OCI-LY7 (cell line): ENCODE measurements around the gene AFF3.

Experiments used
- EZH2phosphoT487 ChIP-seq: fragments of 200-600 bp; sonication (generic); IDR thresholded peaks from 2 replicates; pipeline ENCODE4 v1.6.1; 2018; ENCODE audit warnings: low read depth, borderline replicate concordance, mild to moderate bottlenecking, mixed run types, antibody characterized with exemption, low read length, moderate library complexity, mixed read lengths
- TF ChIP-seq, protein P1 (sequence below): fragments of 200-600 bp; sonication (generic); conservative IDR thresholded peaks from 2 replicates; pipeline ENCODE4 v1.5.1; 2014; ENCODE audit warnings: mild to moderate bottlenecking, antibody characterized with exemption, low read length, moderate library complexity, mixed read lengths

DNA sequence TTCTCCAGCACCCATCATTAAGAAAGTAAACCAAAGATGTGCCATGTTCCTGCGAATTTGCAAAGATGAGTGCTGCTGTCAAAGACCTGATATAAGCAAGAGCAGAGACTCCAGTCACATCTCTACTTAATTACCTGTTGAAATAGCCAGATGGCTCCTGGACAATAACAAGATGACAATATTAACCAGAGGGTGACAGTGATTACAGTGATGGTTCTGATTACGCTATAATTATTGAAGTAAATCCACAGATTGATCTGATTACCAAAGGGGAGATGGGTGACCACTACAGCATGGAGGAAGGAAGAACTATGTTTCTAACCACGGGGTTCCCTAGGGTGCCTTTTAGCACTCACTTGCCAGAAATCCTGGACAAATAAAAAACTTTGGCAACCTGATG lies 36.5 kb upstream of the AFF3 start:
- TF ChIP-seq, protein P1, sequence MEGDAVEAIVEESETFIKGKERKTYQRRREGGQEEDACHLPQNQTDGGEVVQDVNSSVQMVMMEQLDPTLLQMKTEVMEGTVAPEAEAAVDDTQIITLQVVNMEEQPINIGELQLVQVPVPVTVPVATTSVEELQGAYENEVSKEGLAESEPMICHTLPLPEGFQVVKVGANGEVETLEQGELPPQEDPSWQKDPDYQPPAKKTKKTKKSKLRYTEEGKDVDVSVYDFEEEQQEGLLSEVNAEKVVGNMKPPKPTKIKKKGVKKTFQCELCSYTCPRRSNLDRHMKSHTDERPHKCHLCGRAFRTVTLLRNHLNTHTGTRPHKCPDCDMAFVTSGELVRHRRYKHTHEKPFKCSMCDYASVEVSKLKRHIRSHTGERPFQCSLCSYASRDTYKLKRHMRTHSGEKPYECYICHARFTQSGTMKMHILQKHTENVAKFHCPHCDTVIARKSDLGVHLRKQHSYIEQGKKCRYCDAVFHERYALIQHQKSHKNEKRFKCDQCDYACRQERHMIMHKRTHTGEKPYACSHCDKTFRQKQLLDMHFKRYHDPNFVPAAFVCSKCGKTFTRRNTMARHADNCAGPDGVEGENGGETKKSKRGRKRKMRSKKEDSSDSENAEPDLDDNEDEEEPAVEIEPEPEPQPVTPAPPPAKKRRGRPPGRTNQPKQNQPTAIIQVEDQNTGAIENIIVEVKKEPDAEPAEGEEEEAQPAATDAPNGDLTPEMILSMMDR, result no peak
- no peak for TF ChIP-seq EZH2phosphoT487
